Glomerular visceral epithelial cell (primary cell): ENCODE data around the gene CACNB4.

Source experiments
- DNase-seq: peaks from one replicate; pipeline ENCODE4 v3.0.0-alpha.2; 2016; ENCODE audit errors: extremely low spot score

CACNB4 gene

DNA sequence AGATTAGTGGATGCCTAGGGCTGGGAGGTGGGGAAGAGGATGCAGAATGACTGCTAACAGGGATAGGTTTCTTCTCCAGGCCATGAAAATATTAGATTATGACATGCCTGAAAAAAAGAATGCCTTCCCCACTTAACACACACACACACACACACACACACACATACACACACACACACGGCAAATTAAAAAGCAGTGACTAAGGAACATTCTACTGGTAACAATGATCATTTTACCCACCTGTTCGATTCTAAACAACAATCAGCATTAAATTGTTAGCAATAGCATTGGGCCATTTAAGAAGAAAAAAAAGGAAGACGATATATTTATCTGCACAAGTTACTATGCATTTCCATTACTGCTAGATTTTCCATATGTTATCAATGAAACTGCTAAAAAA is 10.8 kb downstream of the CACNB4 start:
- DNase-seq = no peak

DNA sequence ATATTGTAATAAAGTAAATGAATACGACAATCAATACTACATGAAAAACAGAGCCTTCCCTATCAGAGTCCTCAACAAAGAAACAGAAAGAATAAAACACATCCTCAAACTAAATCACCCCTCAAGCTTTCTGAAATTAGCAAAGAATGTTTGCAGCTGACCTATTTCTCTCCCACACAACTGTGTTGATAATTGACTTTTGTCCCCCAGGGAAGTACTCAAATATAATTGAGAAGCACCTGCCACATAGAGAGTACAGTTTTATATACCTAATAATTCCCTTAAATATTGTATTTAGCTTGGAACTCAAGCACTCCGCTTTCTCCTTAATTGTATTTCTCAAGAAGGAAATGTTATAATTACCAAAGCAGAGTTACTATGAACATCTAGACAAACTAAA is 12.6 kb downstream of the CACNB4 start:
- no peak for DNase-seq

DNA sequence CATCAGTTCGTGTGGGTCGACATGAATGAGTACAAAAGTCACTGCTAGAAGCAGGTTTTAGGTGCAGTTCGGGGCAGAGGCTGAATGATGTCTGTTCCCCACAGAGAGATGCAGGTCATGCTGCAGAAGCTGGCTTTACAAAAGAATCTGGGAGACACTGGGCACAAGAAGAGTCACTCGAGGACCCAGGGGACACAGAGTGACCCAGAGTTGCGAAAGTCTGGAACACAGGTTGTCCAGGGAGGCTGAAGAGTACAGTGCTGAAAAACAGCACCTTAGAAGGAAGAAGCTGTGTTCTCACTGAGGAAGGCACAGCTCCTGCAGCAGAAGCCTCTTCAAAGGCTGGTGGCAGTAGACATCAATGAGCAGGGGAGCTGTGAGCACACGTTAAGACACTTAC is 14.8 kb downstream of the CACNB4 start:
- DNase-seq = no peak

DNA sequence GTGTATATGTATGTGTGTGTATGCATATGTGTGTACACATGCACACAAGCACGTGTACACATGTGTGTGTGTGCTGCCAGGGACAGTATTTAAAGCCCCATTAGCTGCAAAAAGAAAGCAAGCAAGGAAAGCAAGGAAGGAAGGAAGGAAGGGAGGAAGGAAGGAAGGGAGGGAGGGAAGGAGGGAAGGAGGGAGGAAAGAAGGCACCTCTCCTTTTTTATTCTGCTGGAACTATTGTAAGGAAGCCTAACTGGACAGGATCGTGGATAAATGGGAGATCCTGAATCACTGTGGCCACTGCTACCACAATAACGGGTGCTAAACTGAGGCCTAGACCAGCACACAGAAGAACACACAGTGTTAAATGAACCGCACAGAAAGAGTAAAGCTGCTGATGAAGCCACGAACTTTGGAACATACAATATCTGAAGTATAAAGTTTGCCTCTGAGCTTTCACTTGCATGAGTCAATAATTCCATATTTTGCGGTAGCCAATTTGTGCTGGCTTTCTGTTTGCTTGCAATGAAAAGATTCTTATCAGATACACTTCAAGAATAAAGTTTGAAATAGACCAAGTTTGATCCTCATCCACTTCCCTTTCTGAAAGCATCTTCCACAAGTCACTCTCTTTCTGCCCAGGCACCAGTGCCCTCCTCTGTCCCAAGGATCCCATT is 15.5 kb downstream of the CACNB4 start:
- DNase-seq = no peak

DNA sequence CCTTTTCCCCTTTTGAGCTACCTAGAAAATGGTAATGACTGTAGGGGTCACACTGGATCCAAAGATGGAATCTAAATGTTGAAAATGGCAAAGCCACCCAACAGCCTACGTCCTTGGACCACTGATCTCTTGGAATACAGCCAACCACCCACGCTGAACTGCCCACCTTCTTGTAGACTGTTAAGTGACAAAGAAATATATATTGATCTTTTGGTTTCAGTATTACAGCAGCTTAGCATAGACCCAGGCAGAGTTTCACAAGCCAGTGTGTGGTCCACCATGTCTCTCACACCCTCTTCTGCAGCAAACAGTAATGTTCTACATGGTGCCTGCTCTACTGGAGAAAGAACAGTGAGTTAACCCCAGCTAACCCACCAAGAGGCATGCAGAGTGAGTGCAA is 20.2 kb downstream of the CACNB4 start:
- DNase-seq = no peak

DNA sequence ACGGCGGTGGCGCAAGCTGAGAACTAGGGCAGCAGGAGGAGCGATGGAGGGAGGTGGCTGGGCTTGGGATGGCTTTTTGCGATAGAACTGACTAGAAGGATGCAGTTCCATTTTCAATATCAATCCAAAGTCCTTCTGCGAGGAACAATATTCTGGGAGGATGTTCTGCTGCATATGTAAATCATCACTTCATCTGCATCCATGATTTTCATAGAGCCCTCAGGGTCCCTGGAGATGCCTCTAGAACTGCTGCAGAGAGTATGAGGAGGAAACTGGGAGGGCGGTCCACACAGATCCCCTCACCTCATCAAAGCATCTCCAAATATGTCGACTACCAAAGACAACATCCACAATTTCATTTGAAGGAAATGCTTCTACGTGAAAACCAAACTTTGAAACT is 20.8 kb downstream of the CACNB4 start:
- no peak for DNase-seq

DNA sequence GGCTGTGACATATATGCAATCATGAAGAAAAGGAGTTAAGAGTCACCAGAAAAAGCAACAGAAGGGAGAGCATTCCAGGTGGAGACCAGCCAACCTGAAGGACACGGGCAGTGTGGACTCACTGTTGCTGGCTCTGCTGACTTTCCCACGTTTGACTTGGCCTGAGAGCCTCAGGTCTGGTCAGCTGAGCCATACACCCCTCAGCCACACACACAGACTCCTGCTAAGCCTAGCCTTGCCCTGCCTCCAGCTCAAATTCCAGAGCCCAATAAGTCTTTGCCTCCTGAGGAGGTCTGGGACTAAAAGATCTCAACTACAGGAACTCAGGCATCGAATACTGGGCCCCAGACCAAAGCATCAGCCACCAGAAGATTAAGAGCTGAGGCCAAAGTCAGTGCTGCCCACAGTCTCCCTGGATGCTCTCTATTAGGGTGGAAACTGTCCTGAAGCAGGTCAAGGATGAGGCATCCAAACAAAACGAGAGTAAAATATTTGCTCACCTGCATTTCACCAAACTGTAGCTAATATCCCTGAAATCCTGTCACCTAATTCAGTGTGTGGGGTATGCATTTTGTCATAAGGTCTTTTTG is 23.3 kb downstream of the CACNB4 start:
- DNase-seq = no peak

DNA sequence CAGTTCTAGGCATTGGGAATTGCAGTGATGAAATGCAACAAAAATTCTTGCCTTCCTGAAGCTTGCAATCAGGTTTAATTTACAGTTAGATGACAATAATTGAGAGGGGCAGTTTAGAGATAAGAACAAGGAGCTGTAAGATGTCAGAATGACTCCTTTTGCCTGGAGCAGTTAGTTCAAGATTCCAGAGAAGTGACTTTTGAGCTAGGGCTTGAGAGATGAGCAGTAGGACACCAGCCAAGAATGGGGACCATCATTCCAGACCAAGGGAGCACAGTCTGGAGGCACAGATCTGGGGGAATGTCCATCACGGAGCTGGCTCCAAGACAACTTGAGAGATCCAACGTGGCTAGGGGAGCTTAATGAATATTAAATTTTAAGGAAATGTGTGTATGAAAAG is 26.8 kb downstream of the CACNB4 start:
- no peak for DNase-seq

DNA sequence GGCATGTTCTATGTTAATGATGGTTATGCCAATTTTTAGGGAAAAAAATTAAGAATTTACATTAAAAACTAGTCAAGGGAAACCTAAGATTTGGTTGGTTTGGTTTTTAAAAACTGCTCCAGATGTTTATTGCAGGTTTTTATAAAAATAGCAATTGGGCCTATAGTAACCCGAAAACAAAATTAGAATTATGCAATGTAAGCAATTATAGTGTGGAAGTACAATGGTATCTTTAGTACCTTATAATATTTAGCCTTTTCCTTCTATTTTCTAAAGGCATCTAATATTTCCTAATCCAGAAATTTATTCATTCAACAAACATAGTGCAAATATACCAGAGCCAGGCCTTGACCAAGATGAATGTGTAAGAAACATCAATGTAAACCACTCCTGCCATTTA is 27.3 kb downstream of the CACNB4 start:
- no peak for DNase-seq

DNA sequence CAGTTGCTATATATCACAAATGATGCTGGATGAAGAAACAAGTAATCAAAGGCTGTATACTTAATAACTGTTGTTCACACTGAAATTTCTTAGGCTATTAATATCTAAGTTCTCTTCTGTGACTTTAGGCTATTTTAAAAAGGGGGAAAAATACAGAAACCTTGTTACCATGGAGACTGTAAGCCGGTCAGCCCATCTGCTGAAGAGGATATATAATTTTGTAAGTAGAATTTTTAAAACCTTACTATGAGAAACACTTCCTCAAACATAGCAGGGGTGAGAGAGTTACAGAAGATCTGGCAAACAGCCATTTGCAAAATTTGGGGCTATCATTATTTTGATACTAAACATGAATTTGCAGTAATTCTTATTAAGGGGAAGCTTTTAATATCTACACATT is 27.8 kb downstream of the CACNB4 start:
- no peak for DNase-seq

DNA sequence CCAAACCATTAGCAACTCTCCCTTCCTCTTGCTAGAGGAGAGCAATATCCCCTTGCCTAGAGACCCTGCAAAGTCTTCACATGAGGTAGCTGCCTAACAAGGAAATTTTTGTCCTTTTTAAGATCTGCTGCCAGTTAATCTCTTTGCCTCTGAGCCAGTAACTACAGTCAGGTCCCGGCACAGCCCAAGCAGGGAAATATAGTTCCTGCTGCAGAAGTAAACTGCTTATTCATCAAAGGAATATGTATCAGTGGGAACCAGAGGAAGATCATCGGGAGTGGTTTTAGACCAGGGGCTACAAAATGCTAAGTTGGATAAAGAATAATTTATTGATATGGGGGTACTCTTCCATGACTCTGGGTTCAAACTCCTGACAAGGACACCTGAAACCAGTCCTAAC is 30.6 kb downstream of the CACNB4 start:
- no peak for DNase-seq

DNA sequence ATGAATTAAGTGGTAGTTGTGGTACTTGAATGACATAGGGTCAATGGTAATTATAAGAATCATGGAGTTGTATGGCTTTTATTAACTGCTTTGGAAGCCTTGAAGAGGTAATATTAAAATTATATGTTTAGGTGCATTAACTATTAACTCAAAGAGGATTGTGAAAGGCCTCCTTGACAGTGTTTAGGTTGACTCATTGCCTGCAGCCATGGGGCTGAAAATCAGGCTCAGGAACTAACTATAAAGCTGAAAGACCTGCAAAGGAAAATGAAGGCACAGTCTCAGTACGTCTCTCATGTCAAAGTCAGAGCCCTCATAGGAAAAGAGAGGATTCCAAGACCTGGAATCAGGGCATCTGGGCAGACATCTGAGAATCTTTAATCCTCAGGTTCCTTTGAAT is 31.0 kb downstream of the CACNB4 start:
- DNase-seq = no peak

DNA sequence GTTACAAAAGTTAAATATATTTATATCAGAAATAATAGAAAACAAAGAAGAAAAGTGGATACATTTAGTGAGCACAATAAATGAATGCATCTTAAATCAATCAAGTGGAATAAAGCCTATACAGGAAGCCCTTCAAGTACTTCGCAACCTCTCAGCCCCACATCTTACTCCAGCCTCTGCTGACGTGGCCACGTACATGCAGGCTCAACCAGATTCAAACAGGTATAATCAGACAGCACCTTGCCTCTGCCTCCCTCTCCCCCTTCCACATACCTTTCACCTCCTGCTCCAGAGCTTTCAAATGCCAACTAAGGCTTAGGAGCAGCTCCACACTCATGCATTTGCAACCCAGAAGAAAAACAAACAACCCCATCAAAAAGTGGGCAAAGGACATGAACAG is 32.9 kb downstream of the CACNB4 start:
- DNase-seq = no peak

DNA sequence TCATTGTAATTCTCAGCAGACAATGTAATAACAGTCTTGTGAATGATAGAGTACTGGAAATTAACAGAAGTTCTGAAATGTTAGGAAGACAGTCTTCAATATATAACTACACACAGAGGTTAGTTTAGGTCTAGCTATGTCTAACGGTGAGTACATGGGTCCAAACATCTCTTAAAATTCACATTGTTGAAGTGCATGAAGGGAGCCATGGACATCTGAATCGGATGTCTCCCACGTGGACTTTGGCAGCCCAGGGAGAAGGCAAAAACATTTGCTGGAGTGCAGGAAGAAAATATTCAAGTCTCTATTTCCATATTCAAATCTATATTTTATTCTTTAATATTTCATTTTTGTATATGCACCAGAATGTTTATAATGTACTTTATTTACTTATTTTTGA is 34.8 kb downstream of the CACNB4 start:
- no peak for DNase-seq

DNA sequence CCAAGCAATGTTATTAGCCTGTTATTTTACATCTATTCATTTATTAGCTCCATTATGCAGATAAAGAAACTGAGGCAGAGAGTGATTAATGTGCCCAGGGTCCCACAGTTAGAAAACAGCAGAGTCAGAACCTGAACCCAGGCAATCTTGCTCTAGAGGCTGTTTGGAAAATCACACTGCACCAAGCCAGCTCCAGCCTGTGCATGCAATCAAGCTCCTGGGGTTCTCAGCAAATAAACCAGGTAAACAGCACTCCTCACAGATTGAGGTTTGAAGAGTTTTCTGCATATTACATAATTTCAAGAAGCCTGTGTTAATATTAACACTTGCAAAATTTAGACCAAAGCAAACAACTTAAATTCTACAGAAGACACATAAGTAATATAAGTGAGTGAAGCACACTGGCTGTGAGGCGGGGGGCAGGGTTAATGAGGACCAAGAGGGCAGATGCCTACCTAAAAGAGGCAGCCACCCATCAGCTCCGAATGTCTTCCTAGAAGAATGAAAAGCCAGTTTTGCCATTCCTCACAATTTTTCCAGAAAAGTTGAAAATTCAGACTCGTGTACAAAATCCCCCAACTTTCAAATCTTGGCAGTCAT is 35.4 kb downstream of the CACNB4 start:
- no peak for DNase-seq

DNA sequence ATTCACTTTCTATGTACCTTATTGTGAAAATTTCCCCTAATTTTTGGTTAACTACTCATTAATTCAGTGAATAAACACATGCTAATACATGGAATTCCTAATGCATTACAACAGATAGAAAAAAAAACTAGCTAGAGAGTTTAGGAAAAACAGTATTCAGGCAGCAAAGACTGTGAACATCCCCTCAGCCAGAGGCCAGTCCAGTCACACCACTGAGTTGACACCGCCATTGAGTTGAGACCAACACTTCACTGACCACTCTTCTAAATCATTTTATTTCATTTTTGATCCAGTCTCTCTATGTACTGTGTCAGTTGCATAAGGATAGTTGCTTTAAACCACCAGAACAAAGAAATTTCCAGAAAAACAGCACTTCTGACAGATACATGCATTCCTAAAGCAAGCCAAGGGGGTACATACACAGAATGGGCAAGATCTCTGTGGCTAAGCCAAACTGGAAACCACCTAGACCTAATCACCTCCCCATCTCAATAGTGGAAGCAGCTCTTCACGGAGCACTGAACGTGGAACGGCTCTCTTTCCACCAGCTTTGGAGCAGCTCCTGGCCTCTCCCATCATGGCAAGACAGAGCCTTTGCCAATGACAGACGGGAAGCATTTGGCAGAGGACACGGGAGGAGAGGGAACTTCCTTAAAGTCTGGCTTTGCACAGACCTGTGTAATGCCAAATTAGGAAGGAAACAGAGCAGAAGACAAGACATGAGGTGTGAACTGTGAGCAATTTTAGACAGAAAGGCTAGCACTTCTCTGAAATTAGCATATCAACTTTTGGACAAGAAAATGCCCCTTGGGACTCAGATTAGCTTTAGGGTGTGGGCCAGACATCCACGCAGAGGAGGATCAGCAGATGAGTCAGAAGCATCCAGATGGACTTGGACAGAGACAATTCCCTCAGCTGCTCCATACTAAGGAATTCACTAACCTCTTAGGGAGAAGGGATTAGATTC is 36.4 kb downstream of the CACNB4 start:
- peak; percentile 39 for DNase-seq

DNA sequence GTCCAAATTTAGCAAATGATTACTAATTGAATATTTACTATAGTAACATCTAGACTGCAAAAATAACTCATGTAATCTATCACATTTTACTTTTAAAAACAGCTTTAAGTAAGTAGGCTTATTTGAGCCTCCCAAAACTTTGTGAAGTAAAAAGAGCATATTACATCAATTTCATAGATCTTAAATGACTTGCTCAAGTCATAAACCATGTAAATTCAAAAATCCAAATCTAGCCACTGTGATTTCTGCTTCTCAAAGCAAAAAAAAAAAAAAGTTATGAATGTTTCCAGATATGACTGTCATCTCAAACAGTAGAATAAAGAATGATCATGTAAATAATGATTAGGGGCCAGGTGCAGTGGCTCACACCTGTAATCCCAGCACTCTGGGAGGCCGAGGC is 37.5 kb downstream of the CACNB4 start:
- DNase-seq = no peak

DNA sequence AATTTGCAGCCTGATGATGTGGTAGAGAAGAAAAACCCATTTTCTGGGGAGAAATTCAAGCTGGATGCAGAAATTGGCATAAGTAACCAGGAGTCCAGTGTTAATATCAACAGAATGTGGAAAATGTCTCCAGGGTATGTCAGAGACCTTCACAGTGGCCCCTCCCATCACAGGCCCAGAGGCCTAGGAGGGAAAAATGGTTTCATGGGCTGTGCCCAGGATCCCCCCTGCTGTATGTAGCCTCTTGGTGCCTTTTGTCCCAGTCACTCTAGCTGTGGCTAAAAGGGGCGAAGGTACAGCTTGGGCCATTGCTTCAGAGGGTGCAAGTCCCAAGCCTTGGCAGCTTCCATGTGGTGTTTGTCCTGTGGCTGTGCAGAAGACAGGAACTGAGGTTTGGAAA is 40.2 kb downstream of the CACNB4 start:
- no peak for DNase-seq

DNA sequence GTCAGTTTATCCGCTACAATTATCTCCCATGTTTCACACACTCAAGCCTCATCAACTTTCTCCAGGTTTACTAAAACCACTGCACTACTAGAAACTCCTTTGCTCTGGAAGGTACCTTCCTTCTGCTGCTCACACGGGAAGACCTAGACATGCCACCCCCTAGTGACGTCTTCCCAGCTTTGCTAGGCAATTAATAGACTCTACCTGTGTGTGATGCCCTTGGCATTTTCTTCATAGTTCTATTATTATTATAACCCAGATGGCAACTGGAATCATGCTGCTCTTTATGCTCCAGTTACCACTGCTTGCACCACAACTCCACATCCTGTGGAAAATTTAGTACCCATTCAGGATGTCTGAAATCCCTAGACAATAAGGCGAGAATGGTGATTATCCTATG is 42.4 kb downstream of the CACNB4 start:
- DNase-seq = peak; percentile 63

DNA sequence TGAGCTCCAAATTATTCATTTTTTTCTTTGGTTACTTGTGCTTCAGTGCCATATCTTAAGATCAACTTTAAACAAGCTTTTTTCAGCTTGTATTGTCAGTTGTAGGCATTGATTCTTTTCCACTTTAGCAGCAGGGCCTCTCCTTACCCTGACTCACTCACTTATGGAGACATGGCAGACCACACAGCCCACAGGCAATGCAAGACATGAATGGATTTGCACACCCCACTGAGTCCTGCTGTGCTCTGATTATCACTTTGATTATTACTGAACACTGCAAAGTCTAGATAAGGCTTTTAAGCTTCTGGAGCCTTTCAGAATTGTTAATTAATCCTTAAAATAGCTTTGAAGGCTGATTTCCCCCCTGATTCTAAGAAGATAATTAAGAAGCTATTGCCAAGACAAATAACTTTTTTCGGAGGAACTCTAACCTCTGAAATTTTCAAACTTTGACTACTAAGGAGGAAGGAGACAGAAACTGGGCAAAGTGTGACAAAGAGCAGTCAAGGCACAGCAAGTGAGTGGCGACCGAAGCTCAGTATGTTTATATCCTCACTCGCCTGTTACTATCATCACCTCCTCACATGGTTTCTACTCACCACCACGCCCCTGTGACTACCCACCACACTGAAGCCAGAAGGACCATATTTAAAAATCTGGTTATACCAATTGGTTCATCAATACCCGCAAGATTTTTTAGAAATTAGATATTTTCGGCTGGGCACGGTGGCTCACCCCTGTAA is 43.3 kb downstream of the CACNB4 start:
- DNase-seq = peak; percentile 72

DNA sequence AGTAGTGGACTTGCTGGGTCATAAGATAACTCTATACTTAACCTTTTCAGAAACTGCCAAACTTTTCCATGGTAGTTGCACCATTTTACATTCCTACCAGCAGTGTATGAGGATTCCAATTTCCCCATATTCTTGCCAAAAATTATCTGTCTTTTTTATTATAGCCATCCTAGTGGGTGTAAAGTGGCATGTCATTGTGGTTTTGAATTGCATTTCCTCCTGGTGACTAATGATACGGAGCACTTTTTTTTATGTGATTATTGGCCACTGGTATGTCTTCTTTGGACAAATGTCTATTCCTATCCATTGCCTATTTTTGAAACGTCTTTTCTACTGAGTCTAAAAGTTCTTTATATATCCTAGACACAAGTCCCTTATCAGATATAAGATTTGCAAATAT is 44.3 kb downstream of the CACNB4 start:
- DNase-seq = peak; percentile 84

DNA sequence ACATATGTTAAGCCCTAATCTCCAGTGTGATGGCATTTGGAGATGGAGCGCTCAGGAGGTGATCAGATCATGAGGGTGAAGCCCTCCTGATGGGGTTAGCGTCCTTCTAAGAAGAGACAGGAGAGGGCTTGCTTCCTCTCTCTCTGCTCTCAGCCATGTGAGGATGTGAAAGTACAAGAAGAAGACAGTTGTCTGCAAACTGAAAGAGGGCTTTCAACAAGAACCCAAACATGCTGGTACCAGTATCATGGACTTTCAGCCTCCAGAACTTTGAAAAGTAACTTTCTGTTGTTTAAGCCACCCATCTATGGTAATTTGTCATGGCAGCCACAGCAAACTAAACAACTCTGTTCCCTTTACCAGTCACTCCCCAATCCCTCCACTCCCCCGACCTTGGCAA is 47.4 kb downstream of the CACNB4 start:
- DNase-seq = no peak
